ENCODE measurements around the gene FBF1. TPM values are rescaled to one million over a fixed set of nuclear protein-coding genes. Genes with fewer than 3 reads are reported as not detected.

The FBF1 gene
- total RNA-seq, 1 experiment from 2014 or later: 22.8 TPM

GRCh38 chr17:75894049-75894733, 46.7 kb downstream of the FBF1 start:
- peak; percentile 30 for TF ChIP-seq POLR2A (IDR thresholded peaks at IDR 0.05; ENCODE audit: borderline replicate concordance, extremely low read depth, insufficient read depth, insufficient read length)
- TF ChIP-seq CTCF (IDR thresholded peaks at IDR 0.05 in 2 of 3, conservative IDR thresholded peaks at IDR 0.05 in 1 of 3; ENCODE audit: borderline replicate concordance in 1 of 3, insufficient read depth in 1 of 3, low read depth in 2 of 3, low read length in 2 of 3): no peak
- Histone ChIP-seq H3K27ac (ENCODE audit: low read depth, low read length) (peak overlapping the region; percentile 100; the same call in 1 of the 2 replicates), H4K20me1 (ENCODE audit: insufficient read depth) (no peaks in the 10 kb centered on the region), H3K4me3 (replicated peaks in 1 of 2; ENCODE audit: low read depth in 1 of 2, low read length in 2 of 2) (no peak overlapping the region), H3K9me3 (ENCODE audit: control insufficient read depth in 1 of 2, insufficient read depth in 1 of 2, low read depth in 1 of 2, low read length in 2 of 2) (no peaks in the 10 kb centered on the region), H3K9ac (ENCODE audit: low read length) (no peak overlapping the region), H3K4me2 (ENCODE audit: low read length) (no peak overlapping the region), H3K4me1 (ENCODE audit: control insufficient read depth in 1 of 2, insufficient read depth in 2 of 2, low read length in 2 of 2) (peaks cover 20 to 40% of the 10 kb centered on the region in 2 experiments), H3K27me3 (ENCODE audit: insufficient read depth, low read length) (no peaks in the 10 kb centered on the region), H3K9me2 (ENCODE audit: insufficient read depth) (no peaks in the 10 kb centered on the region), H3K36me3 (ENCODE audit: control insufficient read depth in 1 of 2, insufficient read depth in 2 of 2, low read length in 2 of 2) (peaks cover 3 to 14% of the 10 kb centered on the region in 2 experiments; a peak in 2 of 4 replicates), H2AFZ (ENCODE audit: low read depth, low read length, poor library complexity, severe bottlenecking) (no peak overlapping the region), H3K79me2 (ENCODE audit: insufficient read depth, low read length) (peaks cover 25% of the 10 kb centered on the region; the same call in 1 of the 2 replicates)
- ATAC-seq (no peak), DNase-seq (ENCODE audit: low read depth, low spot score) (no peak)
- ChIA-PET RAD21 (ENCODE audit: low non-redundant PET in 1 of 2, low total read pairs in 2 of 2, uncharacterized antibody in 2 of 2, unreplicated experiment in 2 of 2) (no interaction called here), POLR2A (interaction anchor here (0.6 to 5.1 kb wide), 6 partner anchors 11 to 114 kb away, joined by 3 to 22 read pairs (median 4); partner anchors contain the start of genes MRPL38 and TRIM47), CTCF (interaction anchor here (1.0 to 1.3 kb wide), 3 partner anchors 11 to 18 kb away, joined by 3 to 6 read pairs (median 4); partner anchors contain the start of gene MRPL38)
- intact Hi-C loops (cut with micrococcal nuclease): no loop called here
- no TSS peak for BruUV-seq (replicated peaks)

DNA sequence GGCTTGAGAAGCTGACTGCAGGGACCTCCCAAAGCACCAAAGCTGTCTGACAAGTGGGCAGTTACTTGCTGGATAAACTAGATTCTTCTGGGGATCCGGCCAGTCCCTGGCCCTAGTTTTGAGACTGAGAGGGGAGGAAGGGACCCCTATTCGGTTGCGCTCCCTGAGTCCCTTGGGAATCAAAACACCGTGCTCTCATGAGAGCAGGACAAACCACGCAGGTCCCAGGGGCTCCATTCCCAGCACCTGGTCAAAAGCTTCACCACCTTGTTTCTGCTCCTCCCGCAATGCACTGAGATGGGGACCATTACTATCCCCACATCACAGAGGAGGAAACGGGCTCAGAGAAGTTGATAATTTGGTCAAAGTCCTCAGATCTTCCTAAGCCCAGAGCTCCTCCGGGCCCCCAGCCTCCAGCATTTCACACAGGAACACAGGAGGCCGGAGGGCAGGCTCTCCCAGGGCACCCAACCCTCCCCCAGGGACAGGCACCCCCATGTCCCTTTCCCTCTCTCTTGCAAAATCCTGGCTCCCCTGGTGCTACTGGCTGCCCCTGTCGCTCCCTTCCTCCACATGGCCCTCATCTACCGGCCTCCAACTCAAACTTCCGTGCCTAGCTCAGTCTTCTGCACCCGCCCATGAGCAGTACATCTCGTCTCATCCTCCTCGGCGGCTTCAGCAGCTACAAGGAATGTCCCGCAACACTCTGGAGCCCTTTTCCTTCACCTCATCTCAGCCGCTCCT, 47.4 kb downstream of the FBF1 start:
- RAD21 ChIA-PET (ENCODE audit: low non-redundant PET in 1 of 2, low total read pairs in 2 of 2, uncharacterized antibody in 2 of 2, unreplicated experiment in 2 of 2): no interaction called here
- TF ChIP-seq YY1 (IDR thresholded peaks at IDR 0.05; ENCODE audit: extremely low read depth, insufficient replicate concordance, low read depth, low read length): no peak
- TF ChIP-seq SIN3A (IDR thresholded peaks at IDR 0.05; ENCODE audit: low read depth): no peak
- TF ChIP-seq POLR2AphosphoS5 (IDR thresholded peaks at IDR 0.05; ENCODE audit: low read depth, low read length): peak; percentile 24; the same call in 1 of the 2 replicates
- TF ChIP-seq EGR1 (IDR thresholded peaks at IDR 0.05; ENCODE audit: low read depth): no peak

More for the DNA sequence above, 47.4 kb downstream of the FBF1 start:
- H3K27ac ChIP-seq (ENCODE audit: low read depth, low read length): no peak overlapping the region
- DNase-seq (ENCODE audit: low read depth, low spot score) (no peak), ATAC-seq (no peak)
- H3K4me2 ChIP-seq (ENCODE audit: low read length): no peak overlapping the region
- no TSS peak for BruUV-seq (replicated peaks)
- intact Hi-C loops (cut with micrococcal nuclease): no loop called here
- H2AFZ ChIP-seq (ENCODE audit: low read depth, low read length, poor library complexity, severe bottlenecking): no peak overlapping the region
- H4K20me1 ChIP-seq (ENCODE audit: insufficient read depth): no peaks in the 10 kb centered on the region
- H3K9me3 ChIP-seq (ENCODE audit: control insufficient read depth in 1 of 2, insufficient read depth in 1 of 2, low read depth in 1 of 2, low read length in 2 of 2): no peaks in the 10 kb centered on the region
- H3K4me1 ChIP-seq (ENCODE audit: control insufficient read depth in 1 of 2, insufficient read depth in 2 of 2, low read length in 2 of 2): peaks cover 20 to 40% of the 10 kb centered on the region in 2 experiments
- no peak overlapping the region for H3K9ac ChIP-seq (ENCODE audit: low read length)
- no peaks in the 10 kb centered on the region for H3K27me3 ChIP-seq (ENCODE audit: insufficient read depth, low read length)
- H3K4me3 ChIP-seq (replicated peaks in 1 of 2; ENCODE audit: low read depth in 1 of 2, low read length in 2 of 2): no peak overlapping the region
- peaks cover 0 to 7% of the 10 kb centered on the region in 2 experiments; a peak in 2 of 4 replicates for H3K36me3 ChIP-seq (ENCODE audit: control insufficient read depth in 1 of 2, insufficient read depth in 2 of 2, low read length in 2 of 2)
- H3K9me2 ChIP-seq (ENCODE audit: insufficient read depth): no peaks in the 10 kb centered on the region
- H3K79me2 ChIP-seq (ENCODE audit: insufficient read depth, low read length): peaks cover 25% of the 10 kb centered on the region; the same call in 1 of the 2 replicates
- POLR2A ChIA-PET: interaction anchor here (1.5 to 5.1 kb wide), 3 partner anchors 11 to 114 kb away, joined by 4 to 22 read pairs (median 11); partner anchors contain the start of genes MRPL38 and TRIM47
- CTCF ChIA-PET: interaction anchor here (0.6 to 1.0 kb wide), 2 partner anchors 14 to 38 kb away, joined by 3 read pairs; partner anchors contain the start of gene WBP2

Measured in HCT116 (cell line).